Measurements from ENCODE around the gene CNTNAP4.

Gene CNTNAP4

DNA sequence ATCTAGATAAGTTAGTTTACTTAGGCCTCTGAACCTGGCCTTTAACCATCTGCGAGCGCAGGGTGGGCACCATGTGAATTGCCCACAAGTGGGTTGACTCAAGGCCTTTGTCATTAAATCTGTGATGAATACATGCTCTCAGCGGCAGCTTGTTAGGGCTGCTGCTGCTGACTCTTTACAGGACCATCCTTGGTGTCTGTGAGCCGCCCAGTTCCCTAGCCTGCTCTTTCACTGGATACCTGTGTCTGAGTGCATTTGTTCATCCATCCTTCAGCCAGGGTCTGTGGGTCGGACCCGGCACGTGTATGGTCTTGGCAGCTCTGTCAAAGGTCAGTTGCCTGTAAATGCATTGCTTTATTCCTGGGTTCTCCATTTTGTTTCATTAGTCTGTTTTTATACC lies 321.3 kb downstream of the CNTNAP4 start:
- no peak for DNase-seq (ENCODE audit: low spot score)

DNA sequence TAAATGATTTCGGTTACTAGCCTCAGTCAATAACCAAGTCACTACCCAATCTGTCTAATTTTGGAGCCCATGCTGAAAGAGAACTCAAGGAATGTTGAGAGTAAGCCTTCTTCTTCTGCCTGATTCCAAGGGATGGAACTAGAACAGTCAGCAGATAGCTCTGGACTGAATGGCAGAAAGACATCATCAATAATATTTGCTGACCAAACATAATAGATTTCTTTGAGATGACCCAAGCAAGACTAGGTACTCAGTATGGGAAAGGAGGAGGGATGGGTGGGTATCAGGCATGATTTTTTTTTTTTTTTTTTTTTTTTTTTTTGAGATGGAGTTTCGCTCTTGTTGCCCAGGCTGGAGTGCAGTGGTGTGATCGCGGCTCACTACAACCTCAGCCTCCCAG lies 330.1 kb downstream of the CNTNAP4 start:
- DNase-seq (ENCODE audit: low spot score), result no peak
